Fibroblast of the conjunctiva (primary cell): ENCODE measurements around the gene SLC16A1.
A peak's percentile ranks its signal among the peaks of the same experiment; 100 is the strongest.

Source experiments
- DNase-seq: peaks from one replicate; pipeline ENCODE4 v3.0.0-alpha.2; 2010; ENCODE audit warnings: low read depth

Gene SLC16A1

GRCh38 chr1:112882271-112882744, 73.7 kb downstream of the SLC16A1 start:
- no peak for DNase-seq

- no peak for DNase-seq
Measured at GRCh38 chr1:112881742-112882127, 74.3 kb downstream of the SLC16A1 start.

GRCh38 chr1:112879834-112880233, 76.2 kb downstream of the SLC16A1 start:
- no peak for DNase-seq

GRCh38 chr1:112878321-112878720, 77.7 kb downstream of the SLC16A1 start:
- no peak for DNase-seq

GRCh38 chr1:112877750-112878149, 78.2 kb downstream of the SLC16A1 start:
- no peak for DNase-seq

DNA sequence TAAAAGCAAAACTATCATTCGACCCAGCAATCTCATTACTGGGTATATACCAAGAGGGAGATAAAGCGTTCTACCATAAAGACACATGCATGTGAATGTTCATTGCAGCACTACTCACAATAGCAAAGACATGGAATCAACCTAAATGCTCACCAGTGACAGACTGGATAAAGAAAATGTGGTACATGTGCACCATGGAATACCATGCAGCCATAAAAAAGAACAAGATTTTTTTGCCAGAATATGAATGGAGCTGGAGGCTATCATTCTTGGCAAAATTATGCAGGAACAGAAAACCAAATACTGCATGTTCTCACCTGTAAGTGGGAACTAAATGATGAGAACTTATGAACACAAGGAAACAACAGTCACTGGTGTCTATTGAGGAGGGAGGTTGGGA, 79.7 kb downstream of the SLC16A1 start:
- DNase-seq = no peak

DNA sequence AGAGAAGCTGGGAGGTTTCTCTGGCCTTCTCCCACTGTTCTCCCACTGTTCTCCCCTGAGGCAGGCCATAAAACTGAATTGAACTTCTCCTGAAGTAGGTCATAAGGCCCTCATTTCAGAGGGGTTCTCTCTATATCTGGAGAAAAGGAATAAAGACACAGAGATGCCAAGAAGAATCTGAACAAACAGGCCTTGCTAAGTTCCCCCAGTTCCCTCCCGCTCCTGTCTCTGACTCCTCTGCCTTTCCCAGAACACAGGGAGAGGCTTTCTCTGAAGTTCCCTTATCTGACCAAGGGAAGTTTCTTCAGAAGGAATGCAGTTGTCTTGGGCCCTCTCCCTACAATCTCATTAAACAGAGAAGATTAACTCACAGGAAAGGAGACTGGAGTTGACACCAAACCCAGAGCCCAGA, 83.4 kb downstream of the SLC16A1 start:
- DNase-seq = no peak

- DNase-seq = no peak
Measured at GRCh38 chr1:112870887-112871646, 84.9 kb downstream of the SLC16A1 start.

- DNase-seq = no peak
Measured at GRCh38 chr1:112869895-112870294, 86.1 kb downstream of the SLC16A1 start.

DNA sequence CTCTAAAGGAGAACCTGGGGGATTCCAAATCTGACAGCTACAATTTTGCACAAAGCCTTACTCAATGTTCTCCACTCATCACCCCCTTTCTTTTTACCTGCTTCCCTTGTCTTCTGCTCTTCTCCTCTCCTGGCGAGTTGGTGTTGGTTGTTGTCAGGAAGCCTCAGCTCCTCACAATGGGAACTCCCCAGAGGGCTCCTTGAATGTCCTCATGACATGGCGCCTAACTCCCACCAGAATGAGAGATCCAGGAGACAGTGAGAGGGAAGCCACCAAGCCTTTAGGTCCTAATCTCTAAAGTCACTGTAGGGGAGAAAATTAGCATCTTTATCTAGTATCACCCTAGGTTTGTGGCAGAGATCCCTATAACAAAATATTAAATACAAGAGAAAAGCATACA, 87.8 kb downstream of the SLC16A1 start:
- DNase-seq = no peak

DNA sequence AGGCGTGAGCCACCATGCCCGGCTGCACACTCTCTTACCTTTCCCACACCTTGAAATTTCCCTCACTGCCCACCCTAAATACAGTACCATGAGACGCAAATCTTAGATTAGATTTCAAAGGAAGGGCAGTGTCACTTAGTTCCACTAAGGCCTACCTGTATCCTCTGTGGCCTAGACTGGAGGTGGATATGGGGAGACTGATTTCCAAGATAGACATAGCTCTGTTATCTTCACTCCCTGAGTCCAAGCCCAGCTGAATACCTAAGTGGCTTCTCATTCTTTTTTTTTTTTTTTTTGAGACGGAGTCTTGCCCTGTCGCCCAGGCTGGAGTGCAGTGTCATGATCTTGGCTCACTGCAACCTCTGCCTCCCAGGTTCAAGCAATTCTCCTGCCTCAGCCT, 89.0 kb downstream of the SLC16A1 start:
- no peak for DNase-seq

DNA sequence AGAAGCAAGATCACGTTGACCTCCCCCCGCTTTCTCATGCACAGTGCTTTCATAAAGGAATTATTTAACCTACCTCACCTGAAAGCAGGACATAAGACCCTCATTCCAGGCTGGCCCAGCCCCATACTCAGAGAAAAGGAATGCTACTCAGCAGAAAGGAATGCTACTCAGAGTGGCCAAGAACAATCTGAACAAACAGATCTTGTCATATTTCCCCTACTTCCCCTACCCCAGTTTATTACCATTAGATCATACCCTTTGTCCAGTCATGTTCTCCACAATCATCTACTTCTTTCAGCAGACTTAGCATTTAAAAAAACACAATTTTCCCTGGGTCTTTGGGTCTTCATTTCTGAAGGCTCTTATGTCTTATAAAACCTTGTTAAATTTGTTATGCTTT, 89.8 kb downstream of the SLC16A1 start:
- peak; percentile 27 for DNase-seq

- no peak for DNase-seq
Measured at GRCh38 chr1:112862753-112863426, 93.1 kb downstream of the SLC16A1 start.
